WTC11 (cell line): ENCODE data around the gene CFAP299. TPM values are rescaled to one million over a fixed set of nuclear protein-coding genes. Genes with fewer than 3 reads are reported as not detected.

Experiments
- ATAC-seq: fragments of 200-7000 bp; cut with Tn5 transposase; 2 replicates; pipeline ENCODE4 v1.10.0; 2021; ENCODE audit warnings: mild to moderate bottlenecking, moderate library complexity
- CTCF ChIA-PET: fragments of 300-600 bp; sonication (Branson Sonifier 250); formaldehyde crosslinking; loops from one replicate; lab custom pipeline; 2021; ENCODE audit warnings: antibody characterized with exemption; lab: Charles Lee
- POLR2A ChIA-PET: fragments of 350-600 bp; sonication (Branson Sonifier 250); formaldehyde crosslinking; loops from one replicate; lab custom pipeline; 2021; ENCODE audit warnings: antibody characterized with exemption; lab: Charles Lee
- DNase-seq: peaks from one replicate; pipeline ENCODE4 v3.0.0; 2021; ENCODE audit warnings: low spot score
- H3K27ac Mint-ChIP-seq: 2 replicates; pipeline ENCODE4 v1.8.0; 2021; ENCODE audit warnings: mixed read lengths
- H3K27me3 Mint-ChIP-seq: 2 replicates; pipeline ENCODE4 v1.8.0; 2021; ENCODE audit warnings: low read depth, mild to moderate bottlenecking, moderate library complexity, mixed read lengths
- H3K36me3 Mint-ChIP-seq: 2 replicates; pipeline ENCODE4 v1.8.0; 2021; ENCODE audit warnings: mixed read lengths
- H3K4me1 Mint-ChIP-seq: 2 replicates; pipeline ENCODE4 v1.8.0; 2022; ENCODE audit warnings: mixed read lengths
- H3K4me3 Mint-ChIP-seq: 2 replicates; pipeline ENCODE4 v1.8.0; 2021; ENCODE audit warnings: mild to moderate bottlenecking, moderate library complexity, mixed read lengths
- H3K9me3 Mint-ChIP-seq: 2 replicates; pipeline ENCODE4 v1.8.0; 2021; ENCODE audit warnings: mixed read lengths
- CREM ChIP-seq: sonication (generic); formaldehyde crosslinking; IDR thresholded peaks from 2 replicates; pipeline ENCODE4 v1.8.1; 2022; ENCODE audit warnings: mild to moderate bottlenecking, missing genetic modification reagents, moderate library complexity
- HMGA2 ChIP-seq: fragments of 250-450 bp; sonication (Bioruptor Pico); IDR thresholded peaks from 2 replicates; pipeline ENCODE4 v1.4.0; 2021; ENCODE audit warnings: mild to moderate bottlenecking, moderate library complexity
- NR3C1 ChIP-seq: sonication (generic); formaldehyde crosslinking; conservative IDR thresholded peaks from 2 replicates; pipeline ENCODE4 v1.8.1; 2023; ENCODE audit warnings: low read depth, mild to moderate bottlenecking, missing genetic modification reagents
- RORB ChIP-seq: fragments of 250-450 bp; sonication (Bioruptor Pico); IDR thresholded peaks from 2 replicates; pipeline ENCODE4 v1.9.0; 2021; ENCODE audit warnings: mild to moderate bottlenecking
- SP1 ChIP-seq: sonication (generic); formaldehyde crosslinking; conservative IDR thresholded peaks from 2 replicates; pipeline ENCODE4 v1.8.1; 2022; ENCODE audit warnings: missing genetic modification reagents
- total RNA-seq: library from RNA; stranded (reverse); gene quantifications from 3 replicates; pipeline ENCODE4 v1.2.3, GENCODE V29; 2021
- TF ChIP-seq, protein P1 (sequence below): sonication (generic); formaldehyde crosslinking; IDR thresholded peaks from 2 replicates; pipeline ENCODE4 v1.8.1; 2022; ENCODE audit warnings: low read depth, mild to moderate bottlenecking, moderate library complexity, missing genetic modification reagents, borderline replicate concordance
- TF ChIP-seq, protein P2 (sequence below): sonication (generic); formaldehyde crosslinking; IDR thresholded peaks from 2 replicates; pipeline ENCODE4 v1.8.1; 2022; ENCODE audit warnings: low read depth, missing genetic modification reagents, borderline replicate concordance
- TF ChIP-seq, protein P3 (sequence below): sonication (generic); formaldehyde crosslinking; IDR thresholded peaks from 2 replicates; pipeline ENCODE4 v1.8.1; 2023; ENCODE audit warnings: mild to moderate bottlenecking, missing genetic modification reagents, moderate library complexity
- TF ChIP-seq, protein P4 (sequence below): sonication (generic); formaldehyde crosslinking; IDR thresholded peaks from 2 replicates; pipeline ENCODE4 v1.8.0; 2022; ENCODE audit warnings: mild to moderate bottlenecking, missing genetic modification reagents
- TF ChIP-seq, protein P5 (sequence below): fragments of 250-450 bp; sonication (Bioruptor Pico); IDR thresholded peaks from 2 replicates; pipeline ENCODE4 v1.8.0; 2021; ENCODE audit warnings: mild to moderate bottlenecking
- TF ChIP-seq, protein P6 (sequence below): sonication (generic); formaldehyde crosslinking; IDR thresholded peaks from 2 replicates; pipeline ENCODE4 v1.8.0; 2023; ENCODE audit warnings: missing genetic modification reagents, mild to moderate bottlenecking, borderline replicate concordance
- TF ChIP-seq, protein P7 (sequence below): sonication (generic); formaldehyde crosslinking; IDR thresholded peaks from 2 replicates; pipeline ENCODE4 v1.8.0; 2023; ENCODE audit warnings: mild to moderate bottlenecking, missing genetic modification reagents
- TF ChIP-seq, protein P8 (sequence below): fragments of 200-600 bp; IDR thresholded peaks from 2 replicates; pipeline ENCODE4 v1.8.0; 2022; ENCODE audit warnings: antibody characterized with exemption
- TF ChIP-seq, protein P9 (sequence below): sonication (generic); formaldehyde crosslinking; IDR thresholded peaks from 2 replicates; pipeline ENCODE4 v1.8.1; 2023; ENCODE audit warnings: mild to moderate bottlenecking, missing genetic modification reagents, moderate library complexity

The CFAP299 gene
- total RNA-seq, 1 experiment from 2014 or later, result not detected

DNA sequence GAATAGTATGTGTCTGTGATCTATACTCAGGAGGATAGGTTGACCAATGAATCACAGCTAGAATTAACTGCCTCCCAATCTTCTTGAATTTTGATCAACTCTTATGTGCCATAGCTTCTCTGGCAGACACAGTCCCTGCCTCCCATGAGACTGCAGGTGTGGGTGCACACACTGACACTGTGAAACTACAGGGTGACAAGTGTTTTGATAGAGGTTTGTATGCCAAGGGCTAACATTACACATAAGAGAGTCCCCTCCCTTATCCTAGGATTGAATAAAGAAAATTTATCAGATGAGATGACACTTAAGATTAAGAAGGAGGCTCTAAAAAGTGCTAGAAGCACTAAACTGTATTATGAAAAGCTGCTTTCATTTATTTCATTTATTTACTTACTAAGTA is 476.6 kb downstream of the CFAP299 start:
- H3K4me3 Mint-ChIP-seq, result no peak overlapping the region
- H3K36me3 Mint-ChIP-seq, result no peaks in the 10 kb centered on the region
- H3K27ac Mint-ChIP-seq, result no peak overlapping the region
- no peaks in the 10 kb centered on the region for H3K9me3 Mint-ChIP-seq
- no peak for DNase-seq
- ChIA-PET CTCF (no interaction called here), POLR2A (no interaction called here)
- no peak for TF ChIP-seq NR3C1 (CRISPR knock-in tag)
- TF ChIP-seq, protein P1, sequence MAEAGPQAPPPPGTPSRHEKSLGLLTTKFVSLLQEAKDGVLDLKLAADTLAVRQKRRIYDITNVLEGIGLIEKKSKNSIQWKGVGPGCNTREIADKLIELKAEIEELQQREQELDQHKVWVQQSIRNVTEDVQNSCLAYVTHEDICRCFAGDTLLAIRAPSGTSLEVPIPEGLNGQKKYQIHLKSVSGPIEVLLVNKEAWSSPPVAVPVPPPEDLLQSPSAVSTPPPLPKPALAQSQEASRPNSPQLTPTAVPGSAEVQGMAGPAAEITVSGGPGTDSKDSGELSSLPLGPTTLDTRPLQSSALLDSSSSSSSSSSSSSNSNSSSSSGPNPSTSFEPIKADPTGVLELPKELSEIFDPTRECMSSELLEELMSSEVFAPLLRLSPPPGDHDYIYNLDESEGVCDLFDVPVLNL (CRISPR knock-in tag), result no peak
- TF ChIP-seq, protein P2, sequence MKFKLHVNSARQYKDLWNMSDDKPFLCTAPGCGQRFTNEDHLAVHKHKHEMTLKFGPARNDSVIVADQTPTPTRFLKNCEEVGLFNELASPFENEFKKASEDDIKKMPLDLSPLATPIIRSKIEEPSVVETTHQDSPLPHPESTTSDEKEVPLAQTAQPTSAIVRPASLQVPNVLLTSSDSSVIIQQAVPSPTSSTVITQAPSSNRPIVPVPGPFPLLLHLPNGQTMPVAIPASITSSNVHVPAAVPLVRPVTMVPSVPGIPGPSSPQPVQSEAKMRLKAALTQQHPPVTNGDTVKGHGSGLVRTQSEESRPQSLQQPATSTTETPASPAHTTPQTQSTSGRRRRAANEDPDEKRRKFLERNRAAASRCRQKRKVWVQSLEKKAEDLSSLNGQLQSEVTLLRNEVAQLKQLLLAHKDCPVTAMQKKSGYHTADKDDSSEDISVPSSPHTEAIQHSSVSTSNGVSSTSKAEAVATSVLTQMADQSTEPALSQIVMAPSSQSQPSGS (CRISPR knock-in tag), result no peak
- TF ChIP-seq, protein P3, sequence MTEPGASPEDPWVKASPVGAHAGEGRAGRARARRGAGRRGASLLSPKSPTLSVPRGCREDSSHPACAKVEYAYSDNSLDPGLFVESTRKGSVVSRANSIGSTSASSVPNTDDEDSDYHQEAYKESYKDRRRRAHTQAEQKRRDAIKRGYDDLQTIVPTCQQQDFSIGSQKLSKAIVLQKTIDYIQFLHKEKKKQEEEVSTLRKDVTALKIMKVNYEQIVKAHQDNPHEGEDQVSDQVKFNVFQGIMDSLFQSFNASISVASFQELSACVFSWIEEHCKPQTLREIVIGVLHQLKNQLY (CRISPR knock-in tag), result no peak
- TF ChIP-seq, protein P4, sequence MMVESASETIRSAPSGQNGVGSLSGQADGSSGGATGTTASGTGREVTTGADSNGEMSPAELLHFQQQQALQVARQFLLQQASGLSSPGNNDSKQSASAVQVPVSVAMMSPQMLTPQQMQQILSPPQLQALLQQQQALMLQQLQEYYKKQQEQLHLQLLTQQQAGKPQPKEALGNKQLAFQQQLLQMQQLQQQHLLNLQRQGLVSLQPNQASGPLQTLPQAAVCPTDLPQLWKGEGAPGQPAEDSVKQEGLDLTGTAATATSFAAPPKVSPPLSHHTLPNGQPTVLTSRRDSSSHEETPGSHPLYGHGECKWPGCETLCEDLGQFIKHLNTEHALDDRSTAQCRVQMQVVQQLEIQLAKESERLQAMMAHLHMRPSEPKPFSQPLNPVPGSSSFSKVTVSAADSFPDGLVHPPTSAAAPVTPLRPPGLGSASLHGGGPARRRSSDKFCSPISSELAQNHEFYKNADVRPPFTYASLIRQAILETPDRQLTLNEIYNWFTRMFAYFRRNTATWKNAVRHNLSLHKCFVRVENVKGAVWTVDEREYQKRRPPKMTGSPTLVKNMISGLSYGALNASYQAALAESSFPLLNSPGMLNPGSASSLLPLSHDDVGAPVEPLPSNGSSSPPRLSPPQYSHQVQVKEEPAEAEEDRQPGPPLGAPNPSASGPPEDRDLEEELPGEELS, result no peak
- TF ChIP-seq RORB (CRISPR knock-in tag), result no peak
- TF ChIP-seq, protein P5, sequence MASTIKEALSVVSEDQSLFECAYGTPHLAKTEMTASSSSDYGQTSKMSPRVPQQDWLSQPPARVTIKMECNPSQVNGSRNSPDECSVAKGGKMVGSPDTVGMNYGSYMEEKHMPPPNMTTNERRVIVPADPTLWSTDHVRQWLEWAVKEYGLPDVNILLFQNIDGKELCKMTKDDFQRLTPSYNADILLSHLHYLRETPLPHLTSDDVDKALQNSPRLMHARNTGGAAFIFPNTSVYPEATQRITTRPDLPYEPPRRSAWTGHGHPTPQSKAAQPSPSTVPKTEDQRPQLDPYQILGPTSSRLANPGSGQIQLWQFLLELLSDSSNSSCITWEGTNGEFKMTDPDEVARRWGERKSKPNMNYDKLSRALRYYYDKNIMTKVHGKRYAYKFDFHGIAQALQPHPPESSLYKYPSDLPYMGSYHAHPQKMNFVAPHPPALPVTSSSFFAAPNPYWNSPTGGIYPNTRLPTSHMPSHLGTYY (CRISPR knock-in tag), result no peak
- TF ChIP-seq HMGA2, result no peak
- TF ChIP-seq CREM (CRISPR knock-in tag), result no peak
- TF ChIP-seq, protein P6, sequence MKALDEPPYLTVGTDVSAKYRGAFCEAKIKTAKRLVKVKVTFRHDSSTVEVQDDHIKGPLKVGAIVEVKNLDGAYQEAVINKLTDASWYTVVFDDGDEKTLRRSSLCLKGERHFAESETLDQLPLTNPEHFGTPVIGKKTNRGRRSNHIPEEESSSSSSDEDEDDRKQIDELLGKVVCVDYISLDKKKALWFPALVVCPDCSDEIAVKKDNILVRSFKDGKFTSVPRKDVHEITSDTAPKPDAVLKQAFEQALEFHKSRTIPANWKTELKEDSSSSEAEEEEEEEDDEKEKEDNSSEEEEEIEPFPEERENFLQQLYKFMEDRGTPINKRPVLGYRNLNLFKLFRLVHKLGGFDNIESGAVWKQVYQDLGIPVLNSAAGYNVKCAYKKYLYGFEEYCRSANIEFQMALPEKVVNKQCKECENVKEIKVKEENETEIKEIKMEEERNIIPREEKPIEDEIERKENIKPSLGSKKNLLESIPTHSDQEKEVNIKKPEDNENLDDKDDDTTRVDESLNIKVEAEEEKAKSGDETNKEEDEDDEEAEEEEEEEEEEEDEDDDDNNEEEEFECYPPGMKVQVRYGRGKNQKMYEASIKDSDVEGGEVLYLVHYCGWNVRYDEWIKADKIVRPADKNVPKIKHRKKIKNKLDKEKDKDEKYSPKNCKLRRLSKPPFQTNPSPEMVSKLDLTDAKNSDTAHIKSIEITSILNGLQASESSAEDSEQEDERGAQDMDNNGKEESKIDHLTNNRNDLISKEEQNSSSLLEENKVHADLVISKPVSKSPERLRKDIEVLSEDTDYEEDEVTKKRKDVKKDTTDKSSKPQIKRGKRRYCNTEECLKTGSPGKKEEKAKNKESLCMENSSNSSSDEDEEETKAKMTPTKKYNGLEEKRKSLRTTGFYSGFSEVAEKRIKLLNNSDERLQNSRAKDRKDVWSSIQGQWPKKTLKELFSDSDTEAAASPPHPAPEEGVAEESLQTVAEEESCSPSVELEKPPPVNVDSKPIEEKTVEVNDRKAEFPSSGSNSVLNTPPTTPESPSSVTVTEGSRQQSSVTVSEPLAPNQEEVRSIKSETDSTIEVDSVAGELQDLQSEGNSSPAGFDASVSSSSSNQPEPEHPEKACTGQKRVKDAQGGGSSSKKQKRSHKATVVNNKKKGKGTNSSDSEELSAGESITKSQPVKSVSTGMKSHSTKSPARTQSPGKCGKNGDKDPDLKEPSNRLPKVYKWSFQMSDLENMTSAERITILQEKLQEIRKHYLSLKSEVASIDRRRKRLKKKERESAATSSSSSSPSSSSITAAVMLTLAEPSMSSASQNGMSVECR (CRISPR knock-in tag), result no peak
- peaks cover 8% of the 10 kb centered on the region for H3K4me1 Mint-ChIP-seq
- H3K27me3 Mint-ChIP-seq, result no peaks in the 10 kb centered on the region
- ATAC-seq, result no peak

DNA sequence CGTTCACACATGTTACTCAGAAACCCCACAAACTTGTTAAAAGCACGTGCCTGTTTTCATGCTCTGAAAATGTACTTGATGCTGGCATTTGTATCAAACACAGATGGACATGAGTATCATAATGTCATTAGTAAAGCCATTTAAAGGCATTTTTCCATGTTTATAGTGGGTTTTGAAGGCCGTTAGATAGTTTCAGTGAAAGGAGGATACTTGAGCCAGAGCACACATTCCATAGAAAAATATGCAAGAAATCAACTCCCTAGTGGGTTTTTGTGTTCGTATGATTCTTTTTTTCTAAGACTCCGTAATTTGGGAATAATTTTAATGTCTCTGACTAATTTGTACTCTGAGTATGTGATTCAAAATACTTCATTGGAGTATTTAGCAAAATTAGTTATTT is 478.7 kb downstream of the CFAP299 start:
- H3K4me1 Mint-ChIP-seq, result peaks cover 8% of the 10 kb centered on the region
- H3K27me3 Mint-ChIP-seq, result no peaks in the 10 kb centered on the region
- no peak overlapping the region for H3K27ac Mint-ChIP-seq
- no peak overlapping the region for H3K4me3 Mint-ChIP-seq
- ChIA-PET CTCF (interaction anchor here (1.3 kb wide), 1 partner anchor 452 kb away, joined by 4 read pairs; no protein-coding TSS in a partner anchor), POLR2A (no interaction called here)
- ATAC-seq (no peak), DNase-seq (no peak)
- TF ChIP-seq, protein P7, sequence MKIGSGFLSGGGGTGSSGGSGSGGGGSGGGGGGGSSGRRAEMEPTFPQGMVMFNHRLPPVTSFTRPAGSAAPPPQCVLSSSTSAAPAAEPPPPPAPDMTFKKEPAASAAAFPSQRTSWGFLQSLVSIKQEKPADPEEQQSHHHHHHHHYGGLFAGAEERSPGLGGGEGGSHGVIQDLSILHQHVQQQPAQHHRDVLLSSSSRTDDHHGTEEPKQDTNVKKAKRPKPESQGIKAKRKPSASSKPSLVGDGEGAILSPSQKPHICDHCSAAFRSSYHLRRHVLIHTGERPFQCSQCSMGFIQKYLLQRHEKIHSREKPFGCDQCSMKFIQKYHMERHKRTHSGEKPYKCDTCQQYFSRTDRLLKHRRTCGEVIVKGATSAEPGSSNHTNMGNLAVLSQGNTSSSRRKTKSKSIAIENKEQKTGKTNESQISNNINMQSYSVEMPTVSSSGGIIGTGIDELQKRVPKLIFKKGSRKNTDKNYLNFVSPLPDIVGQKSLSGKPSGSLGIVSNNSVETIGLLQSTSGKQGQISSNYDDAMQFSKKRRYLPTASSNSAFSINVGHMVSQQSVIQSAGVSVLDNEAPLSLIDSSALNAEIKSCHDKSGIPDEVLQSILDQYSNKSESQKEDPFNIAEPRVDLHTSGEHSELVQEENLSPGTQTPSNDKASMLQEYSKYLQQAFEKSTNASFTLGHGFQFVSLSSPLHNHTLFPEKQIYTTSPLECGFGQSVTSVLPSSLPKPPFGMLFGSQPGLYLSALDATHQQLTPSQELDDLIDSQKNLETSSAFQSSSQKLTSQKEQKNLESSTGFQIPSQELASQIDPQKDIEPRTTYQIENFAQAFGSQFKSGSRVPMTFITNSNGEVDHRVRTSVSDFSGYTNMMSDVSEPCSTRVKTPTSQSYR (CRISPR knock-in tag), result no peak
- TF ChIP-seq, protein P8, sequence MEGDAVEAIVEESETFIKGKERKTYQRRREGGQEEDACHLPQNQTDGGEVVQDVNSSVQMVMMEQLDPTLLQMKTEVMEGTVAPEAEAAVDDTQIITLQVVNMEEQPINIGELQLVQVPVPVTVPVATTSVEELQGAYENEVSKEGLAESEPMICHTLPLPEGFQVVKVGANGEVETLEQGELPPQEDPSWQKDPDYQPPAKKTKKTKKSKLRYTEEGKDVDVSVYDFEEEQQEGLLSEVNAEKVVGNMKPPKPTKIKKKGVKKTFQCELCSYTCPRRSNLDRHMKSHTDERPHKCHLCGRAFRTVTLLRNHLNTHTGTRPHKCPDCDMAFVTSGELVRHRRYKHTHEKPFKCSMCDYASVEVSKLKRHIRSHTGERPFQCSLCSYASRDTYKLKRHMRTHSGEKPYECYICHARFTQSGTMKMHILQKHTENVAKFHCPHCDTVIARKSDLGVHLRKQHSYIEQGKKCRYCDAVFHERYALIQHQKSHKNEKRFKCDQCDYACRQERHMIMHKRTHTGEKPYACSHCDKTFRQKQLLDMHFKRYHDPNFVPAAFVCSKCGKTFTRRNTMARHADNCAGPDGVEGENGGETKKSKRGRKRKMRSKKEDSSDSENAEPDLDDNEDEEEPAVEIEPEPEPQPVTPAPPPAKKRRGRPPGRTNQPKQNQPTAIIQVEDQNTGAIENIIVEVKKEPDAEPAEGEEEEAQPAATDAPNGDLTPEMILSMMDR, result no peak
- no peak for TF ChIP-seq SP1 (CRISPR knock-in tag)
- TF ChIP-seq, protein P9, sequence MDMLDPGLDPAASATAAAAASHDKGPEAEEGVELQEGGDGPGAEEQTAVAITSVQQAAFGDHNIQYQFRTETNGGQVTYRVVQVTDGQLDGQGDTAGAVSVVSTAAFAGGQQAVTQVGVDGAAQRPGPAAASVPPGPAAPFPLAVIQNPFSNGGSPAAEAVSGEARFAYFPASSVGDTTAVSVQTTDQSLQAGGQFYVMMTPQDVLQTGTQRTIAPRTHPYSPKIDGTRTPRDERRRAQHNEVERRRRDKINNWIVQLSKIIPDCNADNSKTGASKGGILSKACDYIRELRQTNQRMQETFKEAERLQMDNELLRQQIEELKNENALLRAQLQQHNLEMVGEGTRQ (CRISPR knock-in tag), result no peak
- H3K36me3 Mint-ChIP-seq, result no peaks in the 10 kb centered on the region
- H3K9me3 Mint-ChIP-seq, result no peaks in the 10 kb centered on the region
